Measurements from ENCODE around the gene PALLD.

- TF ChIP-seq CTCF (IDR thresholded peaks at IDR 0.05) (no peak), POLR2A (IDR thresholded peaks at IDR 0.05) (no peak)
Measured at GRCh38 chr4:168857546-168858314, 360.9 kb downstream of the PALLD start.
